Measurements from ENCODE around the gene CHN2.

The CHN2 gene

DNA sequence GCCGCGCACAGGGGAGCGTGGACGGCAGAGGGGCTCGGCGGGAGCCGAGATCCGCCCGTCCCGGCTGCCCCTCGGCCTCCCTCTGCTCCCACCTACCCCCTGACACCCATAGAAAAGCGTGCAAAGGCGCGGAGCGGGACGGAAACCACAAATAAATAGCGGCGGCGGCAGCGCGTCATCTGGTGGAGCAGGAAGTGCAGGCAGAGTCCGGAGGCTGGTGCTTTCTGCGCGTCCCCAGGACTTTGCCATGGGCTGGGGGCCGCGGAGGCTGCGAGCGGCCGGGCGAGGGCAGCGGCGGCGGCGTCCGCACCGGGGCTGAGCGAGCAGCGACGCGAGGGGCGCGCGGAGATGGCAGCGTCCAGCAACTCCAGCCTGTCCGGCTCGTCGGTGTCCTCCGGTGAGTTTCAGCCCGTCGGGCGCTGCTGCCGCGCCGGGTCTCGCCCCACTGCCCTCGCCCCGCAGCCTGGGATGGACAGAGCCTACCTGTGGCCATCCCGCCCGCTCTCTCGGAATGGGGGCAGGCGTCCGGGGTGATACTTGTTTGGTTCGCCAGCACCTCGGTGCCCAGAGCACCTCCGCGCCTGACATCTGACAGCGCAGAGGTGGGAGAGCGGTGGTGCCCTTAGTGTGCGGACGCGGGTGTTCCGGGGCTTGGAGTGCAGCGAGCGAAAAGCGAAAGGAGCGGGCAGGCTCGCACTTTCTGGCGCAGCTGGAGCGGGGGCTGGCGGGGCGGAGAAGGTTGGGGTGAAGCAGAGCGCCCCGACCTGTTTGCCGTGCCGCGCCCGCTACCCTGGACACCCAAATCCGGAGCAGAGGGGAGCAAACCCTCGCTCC, at the start of gene CHN2:
CHN2 (plus strand) TSS at position 182 of the 834 bp plus-strand sequence.
- no peak for DNase-seq

GRCh38 chr7:29145553-29146056, 49.0 kb upstream of the CHN2 start:
- DNase-seq, result no peak

- DNase-seq, result no peak
Measured at GRCh38 chr7:29146057-29146706, 48.4 kb upstream of the CHN2 start, which contains the start of gene CPVL. CPVL (minus strand) TSS chr7:29146537; CDS start chr7:29121061, 25,476 bp downstream.

GRCh38 chr7:29146888-29147609, 47.5 kb upstream of the CHN2 start:
- no peak for DNase-seq

GRCh38 chr7:29147821-29148220, 46.8 kb upstream of the CHN2 start:
- DNase-seq, result no peak

- no peak for DNase-seq
Measured at GRCh38 chr7:29149036-29149435, 45.5 kb upstream of the CHN2 start.

DNA sequence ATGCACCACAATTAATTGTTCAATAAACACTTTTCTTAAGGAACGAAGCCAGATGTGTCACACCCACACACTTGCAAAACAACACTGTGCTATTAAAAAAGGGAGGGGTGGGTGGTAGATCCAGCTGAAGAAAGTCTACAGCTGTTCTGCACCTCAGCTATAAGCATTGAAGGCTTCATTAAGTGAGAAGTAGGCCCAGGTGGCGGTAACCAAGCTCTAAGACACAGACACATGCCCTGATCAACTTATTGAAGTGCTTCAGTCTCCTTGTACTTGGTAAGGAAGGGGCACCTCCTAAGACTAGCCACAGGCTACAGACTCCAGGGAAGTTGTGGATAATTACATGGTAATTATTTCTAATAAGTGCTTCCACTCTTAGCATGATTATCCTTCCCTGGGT, 43.7 kb upstream of the CHN2 start:
- no peak for DNase-seq

DNA sequence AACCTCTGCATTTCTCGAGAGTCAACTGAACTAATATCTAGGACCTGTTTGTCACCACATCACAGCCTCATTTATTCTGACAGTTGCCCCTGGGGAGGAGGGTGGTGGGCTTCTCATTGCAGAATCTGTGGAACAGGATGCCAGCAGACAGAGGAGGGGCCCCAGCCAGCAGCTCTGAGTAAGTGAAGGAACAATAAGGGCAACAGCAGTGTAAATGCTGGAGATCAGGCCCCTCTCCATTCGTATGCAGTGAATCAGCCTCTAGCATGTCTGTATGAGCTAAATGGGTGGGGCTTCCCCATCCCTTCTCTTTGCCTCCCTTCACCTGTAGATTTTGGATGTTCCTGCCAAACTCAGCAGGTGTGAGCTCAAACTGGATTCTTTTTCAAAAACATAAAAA, 40.5 kb upstream of the CHN2 start:
- no peak for DNase-seq

DNA sequence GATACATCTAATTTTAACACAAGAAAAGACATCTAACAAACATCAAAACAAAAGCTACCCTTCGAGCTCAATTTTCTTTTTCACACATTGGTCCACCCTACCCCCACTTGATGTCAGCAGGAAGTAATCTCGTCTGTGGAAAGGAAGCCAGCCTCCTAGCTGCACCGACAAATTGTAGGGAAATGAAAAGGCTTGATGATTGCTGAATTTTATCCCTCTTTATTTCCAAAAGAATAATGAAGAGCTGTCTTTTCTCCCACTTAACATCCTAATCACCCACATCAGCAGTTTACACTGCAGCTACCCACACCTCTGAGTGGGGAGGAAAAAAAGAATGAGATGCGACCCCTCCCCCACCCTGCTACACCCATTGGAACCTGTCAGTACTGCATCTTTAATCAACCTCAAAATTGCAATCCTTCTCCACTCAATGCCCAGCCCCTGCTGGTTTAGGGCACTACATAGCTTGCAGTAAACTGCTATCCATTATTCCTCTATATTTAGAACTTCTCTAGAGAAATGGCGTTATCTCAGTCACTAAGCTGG, 37.6 kb upstream of the CHN2 start:
- DNase-seq, result no peak

- no peak for DNase-seq
Measured at GRCh38 chr7:29158795-29159423, 35.7 kb upstream of the CHN2 start.

DNA sequence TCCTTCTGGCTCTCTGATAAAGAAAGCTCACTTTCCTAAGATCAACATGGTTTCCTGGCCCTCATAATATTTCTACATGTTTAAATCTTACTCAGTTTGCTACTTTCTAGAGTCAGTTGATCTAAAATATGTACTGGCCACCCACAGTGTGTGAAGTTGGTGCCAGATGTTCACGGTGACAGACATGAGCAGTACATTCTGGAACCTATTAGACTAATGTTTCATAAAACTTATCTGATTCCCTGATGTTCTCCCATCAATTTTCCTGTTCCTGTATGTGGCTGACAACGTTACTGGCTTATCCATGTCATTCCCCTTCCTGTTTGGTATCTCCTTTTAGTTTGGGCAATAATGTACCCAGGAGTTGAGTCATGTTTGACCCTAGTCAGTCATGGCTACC, 34.5 kb upstream of the CHN2 start:
- DNase-seq, result no peak

- DNase-seq, result no peak
Measured at GRCh38 chr7:29161231-29161630, 33.3 kb upstream of the CHN2 start.

- DNase-seq, result no peak
Measured at GRCh38 chr7:29162577-29162976, 32.0 kb upstream of the CHN2 start.

GRCh38 chr7:29163854-29164253, 30.7 kb upstream of the CHN2 start:
- no peak for DNase-seq

DNA sequence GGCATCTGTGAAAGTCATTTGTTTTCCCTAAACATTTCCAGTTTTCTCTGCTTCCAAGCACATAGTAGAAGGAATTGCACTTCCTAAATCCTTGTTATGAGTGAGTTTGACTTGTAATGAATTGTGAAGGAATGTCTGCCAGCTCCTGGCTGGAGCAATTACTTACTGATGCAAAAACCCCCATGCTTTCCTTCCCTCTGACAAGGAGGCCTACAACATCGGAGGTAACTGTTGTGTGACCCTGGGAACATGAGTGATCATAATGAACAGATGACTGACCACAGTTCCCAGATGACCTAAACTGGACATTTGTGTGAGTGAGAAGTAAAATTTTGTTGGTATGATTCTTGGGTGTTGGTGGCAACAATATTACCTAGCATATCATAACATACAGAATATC, 26.9 kb upstream of the CHN2 start:
- DNase-seq, result no peak

GRCh38 chr7:29170781-29171180, 23.8 kb upstream of the CHN2 start:
- DNase-seq, result no peak

GRCh38 chr7:29173458-29173857, 21.1 kb upstream of the CHN2 start:
- DNase-seq, result no peak

DNA sequence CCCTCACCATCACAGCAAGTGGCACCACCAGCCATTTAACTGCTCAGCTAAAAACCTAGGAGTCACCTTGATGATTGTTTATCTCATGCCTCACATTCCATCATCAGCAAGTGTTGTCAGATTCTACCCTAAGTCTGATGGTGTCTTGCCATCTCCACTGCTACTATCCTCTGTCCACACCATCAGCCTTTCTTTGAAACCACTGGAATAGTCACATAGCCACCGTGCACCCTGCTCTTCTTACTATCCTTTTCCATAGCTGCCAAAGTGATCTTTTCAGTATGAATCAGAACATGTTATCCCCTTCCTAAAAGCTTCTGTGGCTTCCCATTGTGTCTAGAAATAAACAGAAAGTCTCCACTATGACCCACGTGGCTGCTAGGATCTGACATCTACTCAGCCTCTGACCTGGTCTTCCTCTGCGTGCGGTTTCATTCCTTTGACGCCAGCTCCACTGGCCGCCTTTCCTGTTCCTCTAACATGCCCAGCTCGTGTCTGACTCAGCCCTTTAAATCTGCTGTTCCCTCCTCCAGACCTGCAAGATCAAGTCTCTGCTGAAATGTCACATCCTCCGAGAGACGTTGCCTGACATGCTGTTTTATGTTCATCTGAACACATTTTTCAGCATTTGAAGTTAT, 16.5 kb upstream of the CHN2 start:
- DNase-seq, result no peak

GRCh38 chr7:29179115-29179514, 15.5 kb upstream of the CHN2 start:
- DNase-seq, result no peak

DNA sequence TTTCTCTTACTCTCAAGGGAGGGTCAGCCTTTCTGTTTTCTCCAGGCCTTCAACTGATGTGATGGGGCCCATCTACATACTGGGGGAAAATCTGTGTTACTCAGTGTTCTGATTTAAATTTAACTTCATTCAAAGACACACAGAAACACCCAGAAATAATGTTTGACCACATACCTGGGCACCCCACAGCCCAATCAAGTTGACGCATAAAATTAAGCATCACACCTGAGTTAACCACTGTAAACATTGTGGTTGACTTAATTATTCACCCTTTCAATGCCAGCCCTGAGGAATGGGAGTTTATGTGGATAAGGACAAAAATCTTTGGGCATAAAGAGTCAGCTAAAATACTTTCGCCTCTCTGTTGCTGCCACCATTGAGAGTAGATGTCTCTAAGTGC, 10.0 kb upstream of the CHN2 start:
- DNase-seq, result no peak

DNA sequence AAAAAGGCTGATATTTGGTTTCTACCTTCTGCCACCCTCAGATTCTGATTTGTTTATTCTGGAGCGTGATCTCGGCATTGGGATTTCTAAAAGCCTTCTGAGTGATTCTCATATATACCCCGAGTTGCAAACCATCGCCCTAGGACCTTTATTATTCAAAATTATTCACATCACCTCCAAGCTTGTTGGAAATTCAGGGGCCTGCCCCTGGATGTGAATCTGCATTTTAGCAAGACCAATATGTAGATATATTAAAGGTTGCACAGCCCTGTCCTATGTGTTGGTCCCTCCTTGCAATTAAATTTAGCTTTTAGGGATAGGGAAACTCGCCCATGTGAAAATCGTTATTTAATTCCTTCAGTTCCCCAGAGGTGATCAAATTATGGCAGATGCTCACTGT, 9.0 kb upstream of the CHN2 start:
- DNase-seq, result no peak

DNA sequence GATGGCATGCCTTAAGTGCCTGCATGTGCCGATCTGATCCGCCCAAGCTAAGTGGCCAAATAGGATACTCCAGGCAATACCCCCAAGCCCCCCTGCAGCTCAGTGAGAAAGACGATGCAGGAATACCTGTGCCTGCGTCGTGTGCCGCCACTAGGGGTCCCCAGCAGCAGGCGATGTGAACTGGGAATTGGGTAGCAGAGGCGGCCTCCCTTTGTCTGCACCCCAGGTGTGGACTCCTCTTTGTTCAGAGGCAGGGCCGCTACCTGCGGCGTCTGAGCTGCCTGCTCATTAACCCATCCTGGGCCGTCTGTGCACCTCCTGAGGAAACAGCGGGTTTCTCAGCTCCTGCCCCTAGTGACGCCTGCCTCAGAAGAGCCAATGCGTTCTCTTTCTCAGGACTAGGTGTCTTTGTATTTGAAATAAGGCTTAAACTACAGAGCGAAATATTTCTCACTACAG, 4.8 kb upstream of the CHN2 start:
- peak; percentile 70 for DNase-seq
